Neural progenitor cell (in vitro differentiated cells): ENCODE measurements around the gene GPR50. TPM values are rescaled to one million over a fixed set of nuclear protein-coding genes. Genes with fewer than 3 reads are reported as not detected.

ENCODE experiments used
- DNase-seq: peaks from one replicate; pipeline ENCODE4 v3.0.0-alpha.2; 2016; ENCODE audit warnings: low spot score
- H2AFZ ChIP-seq: fragments of 200-600 bp; sonication (generic); replicated peaks from 2 replicates; pipeline ENCODE4 v1.6.1; 2016; ENCODE audit warnings: antibody characterized with exemption
- H3F3A ChIP-seq: fragments of 200-600 bp; sonication (generic); 2 replicates; pipeline ENCODE4 v1.6.1; 2016; ENCODE audit warnings: antibody characterized with exemption, low read depth
- H3K27ac ChIP-seq: fragments of 200-600 bp; sonication (generic); 2 replicates; pipeline ENCODE4 v1.5.1; 2016; ENCODE audit warnings: mild to moderate bottlenecking
- H3K27me3 ChIP-seq: fragments of 200-600 bp; sonication (generic); 2 replicates; pipeline ENCODE4 v1.6.1; 2016; ENCODE audit warnings: mild to moderate bottlenecking, moderate library complexity
- H3K36me3 ChIP-seq: fragments of 200-600 bp; sonication (generic); 2 replicates; pipeline ENCODE4 v1.5.1; 2016
- H3K4me1 ChIP-seq: fragments of 200-600 bp; sonication (generic); 2 replicates; pipeline ENCODE4 v1.6.1; 2016; ENCODE audit warnings: mixed run types
- H3K4me2 ChIP-seq: fragments of 200-600 bp; sonication (generic); 2 replicates; pipeline ENCODE4 v1.6.1; 2016
- H3K4me3 ChIP-seq: fragments of 200-600 bp; sonication (generic); 2 replicates; pipeline ENCODE4 v1.5.1; 2016
- H3K79me2 ChIP-seq: fragments of 200-600 bp; sonication (generic); 2 replicates; pipeline ENCODE4 v1.6.1; 2016; ENCODE audit warnings: low read depth
- H3K9ac ChIP-seq: fragments of 200-600 bp; sonication (generic); 2 replicates; pipeline ENCODE4 v1.6.1; 2016
- H3K9me3 ChIP-seq: fragments of 200-600 bp; sonication (generic); 2 replicates; pipeline ENCODE4 v1.5.1; 2016; ENCODE audit warnings: low read depth
- H4K20me1 ChIP-seq: fragments of 200-600 bp; sonication (generic); 2 replicates; pipeline ENCODE4 v1.6.1; 2016; ENCODE audit warnings: low read depth
- H3K27ac Mint-ChIP-seq: 3 replicates; pipeline ENCODE4 v1.8.0; 2021; ENCODE audit warnings: mixed read lengths
- H3K27me3 Mint-ChIP-seq: 2 replicates; pipeline ENCODE4 v1.8.0; 2022; ENCODE audit warnings: low read depth, mild to moderate bottlenecking, inconsistent platforms, moderate library complexity, mixed read lengths; ENCODE audit not compliant: insufficient read depth
- H3K36me3 Mint-ChIP-seq: 3 replicates; pipeline ENCODE4 v1.8.0; 2021; ENCODE audit warnings: mixed read lengths
- H3K4me1 Mint-ChIP-seq: 3 replicates; pipeline ENCODE4 v1.8.0; 2021; ENCODE audit warnings: mixed read lengths
- H3K4me3 Mint-ChIP-seq: 3 replicates; pipeline ENCODE4 v1.8.0; 2021; ENCODE audit warnings: mild to moderate bottlenecking, moderate library complexity, mixed read lengths
- H3K9me3 Mint-ChIP-seq: 3 replicates; pipeline ENCODE4 v1.8.0; 2020; ENCODE audit warnings: mixed read lengths
- CTCF ChIP-seq: fragments of 200-600 bp; sonication (generic); IDR thresholded peaks from 2 replicates; pipeline ENCODE4 v1.5.1; 2017; ENCODE audit warnings: antibody characterized with exemption, mild to moderate bottlenecking
- EZH2 ChIP-seq: fragments of 200-600 bp; sonication (generic); IDR thresholded peaks from 2 replicates; pipeline ENCODE4 v1.6.1; 2017; ENCODE audit warnings: antibody characterized with exemption, mild to moderate bottlenecking, moderate library complexity
- EZH2phosphoT487 ChIP-seq: fragments of 200-600 bp; sonication (generic); IDR thresholded peaks from 2 replicates; pipeline ENCODE4 v1.6.1; 2017; ENCODE audit warnings: antibody characterized with exemption
- total RNA-seq: library from RNA; depleted of rRNA; stranded (reverse); fragments of >200 nt; gene quantifications from 2 replicates; pipeline ENCODE4 v1.2.3, GENCODE V29; 2015; ENCODE audit warnings: low replicate concordance

Gene GPR50
- total RNA-seq, 1 donor from 2014 or later, result 0.47 TPM

GRCh38 chrX:151183233-151183753 is 6.9 kb downstream of the GPR50 start:
- Histone ChIP-seq H4K20me1 (no peaks in the 10 kb centered on the region), H2AFZ (no peak overlapping the region), H3F3A (no peaks in the 10 kb centered on the region), H3K4me1 (peaks cover 6% of the 10 kb centered on the region), H3K9ac (no peak overlapping the region), H3K27ac (no peak overlapping the region), H3K36me3 (no peaks in the 10 kb centered on the region), H3K4me2 (no peak overlapping the region), H3K4me3 (no peak overlapping the region), H3K79me2 (no peaks in the 10 kb centered on the region), H3K27me3 (peaks cover 65% of the 10 kb centered on the region), H3K9me3 (peaks cover 3% of the 10 kb centered on the region)
- Mint-ChIP-seq H3K4me3 (no peak overlapping the region), H3K27ac (no peak overlapping the region), H3K4me1 (peaks cover 3% of the 10 kb centered on the region), H3K9me3 (peaks cover 21% of the 10 kb centered on the region), H3K36me3 (peaks cover 11% of the 10 kb centered on the region), H3K27me3 (peaks cover 21% of the 10 kb centered on the region)
- no peak for DNase-seq
- TF ChIP-seq CTCF (no peak), EZH2phosphoT487 (no peak), EZH2 (no peak)

- no peak overlapping the region for H3K9ac ChIP-seq
- peak overlapping the region; percentile 39 for H3K4me3 ChIP-seq
- Mint-ChIP-seq H3K9me3 (peaks cover 18% of the 10 kb centered on the region), H3K27ac (no peak overlapping the region), H3K36me3 (peaks cover 11% of the 10 kb centered on the region), H3K4me1 (no peaks in the 10 kb centered on the region), H3K27me3 (peaks cover 15% of the 10 kb centered on the region), H3K4me3 (no peak overlapping the region)
- no peaks in the 10 kb centered on the region for H3K36me3 ChIP-seq
- H3K79me2 ChIP-seq, result no peaks in the 10 kb centered on the region
- TF ChIP-seq CTCF, result no peak
- no peak for TF ChIP-seq EZH2
- TF ChIP-seq EZH2phosphoT487, result no peak
- no peaks in the 10 kb centered on the region for H4K20me1 ChIP-seq
- peaks cover 58% of the 10 kb centered on the region for H3K27me3 ChIP-seq
- no peak overlapping the region for H3K27ac ChIP-seq
- H3K9me3 ChIP-seq, result peaks cover 3% of the 10 kb centered on the region
- H3K4me1 ChIP-seq, result peaks cover 2% of the 10 kb centered on the region
- H3K4me2 ChIP-seq, result peak overlapping the region; percentile 72
- H3F3A ChIP-seq, result no peaks in the 10 kb centered on the region
- no peak for DNase-seq
- peak overlapping the region; percentile 50 for H2AFZ ChIP-seq
These were observed 7.7 kb downstream of the GPR50 start for GRCh38 chrX:151183912-151184565.

GRCh38 chrX:151184705-151185104 is 8.3 kb downstream of the GPR50 start:
- Histone ChIP-seq H3K36me3 (no peaks in the 10 kb centered on the region), H3K79me2 (no peaks in the 10 kb centered on the region), H2AFZ (no peak overlapping the region), H4K20me1 (no peaks in the 10 kb centered on the region), H3K9me3 (peaks cover 3% of the 10 kb centered on the region), H3K4me3 (no peak overlapping the region), H3K9ac (no peak overlapping the region), H3K27ac (no peak overlapping the region), H3F3A (no peaks in the 10 kb centered on the region), H3K4me2 (no peak overlapping the region), H3K27me3 (peaks cover 51% of the 10 kb centered on the region), H3K4me1 (no peaks in the 10 kb centered on the region)
- DNase-seq, result no peak
- no peak overlapping the region for H3K27ac Mint-ChIP-seq
- H3K36me3 Mint-ChIP-seq, result peaks cover 11% of the 10 kb centered on the region
- H3K27me3 Mint-ChIP-seq, result peaks cover 13% of the 10 kb centered on the region
- H3K4me3 Mint-ChIP-seq, result no peak overlapping the region
- peaks cover 18% of the 10 kb centered on the region for H3K9me3 Mint-ChIP-seq
- no peak for TF ChIP-seq CTCF
- TF ChIP-seq EZH2phosphoT487, result no peak
- no peak for TF ChIP-seq EZH2
- no peaks in the 10 kb centered on the region for H3K4me1 Mint-ChIP-seq
